ENCODE data around the gene RHOJ. TPM values are rescaled to one million over a fixed set of nuclear protein-coding genes. Genes with fewer than 3 reads are reported as not detected.

RHOJ gene
- total and polyA plus RNA-seq, 2 of the 8 experiments (the other 6 are each of a cell fraction or from before 2014, with no cell fraction given): 0.11 TPM; not detected in 1

DNA sequence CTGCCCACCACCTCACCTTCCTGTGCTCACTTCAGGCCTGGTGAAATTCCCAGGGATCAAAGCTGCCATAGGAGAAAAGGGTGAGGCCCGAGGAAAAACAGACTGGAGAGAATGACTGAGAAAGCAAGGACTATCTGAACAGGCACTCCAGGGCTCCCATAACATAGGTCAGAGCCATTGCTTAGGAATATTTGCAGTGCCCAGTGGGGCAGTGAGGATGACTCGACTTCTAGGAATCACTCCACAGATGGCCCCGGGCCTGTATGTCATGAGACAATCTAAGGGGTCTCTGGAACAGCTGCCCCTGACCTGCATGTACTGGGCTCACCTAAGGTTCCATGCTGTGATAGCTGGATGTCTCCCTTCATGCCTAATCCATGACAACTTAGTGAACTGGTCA is 62.9 kb downstream of the RHOJ start (continued):
- TF ChIP-seq, protein P1, sequence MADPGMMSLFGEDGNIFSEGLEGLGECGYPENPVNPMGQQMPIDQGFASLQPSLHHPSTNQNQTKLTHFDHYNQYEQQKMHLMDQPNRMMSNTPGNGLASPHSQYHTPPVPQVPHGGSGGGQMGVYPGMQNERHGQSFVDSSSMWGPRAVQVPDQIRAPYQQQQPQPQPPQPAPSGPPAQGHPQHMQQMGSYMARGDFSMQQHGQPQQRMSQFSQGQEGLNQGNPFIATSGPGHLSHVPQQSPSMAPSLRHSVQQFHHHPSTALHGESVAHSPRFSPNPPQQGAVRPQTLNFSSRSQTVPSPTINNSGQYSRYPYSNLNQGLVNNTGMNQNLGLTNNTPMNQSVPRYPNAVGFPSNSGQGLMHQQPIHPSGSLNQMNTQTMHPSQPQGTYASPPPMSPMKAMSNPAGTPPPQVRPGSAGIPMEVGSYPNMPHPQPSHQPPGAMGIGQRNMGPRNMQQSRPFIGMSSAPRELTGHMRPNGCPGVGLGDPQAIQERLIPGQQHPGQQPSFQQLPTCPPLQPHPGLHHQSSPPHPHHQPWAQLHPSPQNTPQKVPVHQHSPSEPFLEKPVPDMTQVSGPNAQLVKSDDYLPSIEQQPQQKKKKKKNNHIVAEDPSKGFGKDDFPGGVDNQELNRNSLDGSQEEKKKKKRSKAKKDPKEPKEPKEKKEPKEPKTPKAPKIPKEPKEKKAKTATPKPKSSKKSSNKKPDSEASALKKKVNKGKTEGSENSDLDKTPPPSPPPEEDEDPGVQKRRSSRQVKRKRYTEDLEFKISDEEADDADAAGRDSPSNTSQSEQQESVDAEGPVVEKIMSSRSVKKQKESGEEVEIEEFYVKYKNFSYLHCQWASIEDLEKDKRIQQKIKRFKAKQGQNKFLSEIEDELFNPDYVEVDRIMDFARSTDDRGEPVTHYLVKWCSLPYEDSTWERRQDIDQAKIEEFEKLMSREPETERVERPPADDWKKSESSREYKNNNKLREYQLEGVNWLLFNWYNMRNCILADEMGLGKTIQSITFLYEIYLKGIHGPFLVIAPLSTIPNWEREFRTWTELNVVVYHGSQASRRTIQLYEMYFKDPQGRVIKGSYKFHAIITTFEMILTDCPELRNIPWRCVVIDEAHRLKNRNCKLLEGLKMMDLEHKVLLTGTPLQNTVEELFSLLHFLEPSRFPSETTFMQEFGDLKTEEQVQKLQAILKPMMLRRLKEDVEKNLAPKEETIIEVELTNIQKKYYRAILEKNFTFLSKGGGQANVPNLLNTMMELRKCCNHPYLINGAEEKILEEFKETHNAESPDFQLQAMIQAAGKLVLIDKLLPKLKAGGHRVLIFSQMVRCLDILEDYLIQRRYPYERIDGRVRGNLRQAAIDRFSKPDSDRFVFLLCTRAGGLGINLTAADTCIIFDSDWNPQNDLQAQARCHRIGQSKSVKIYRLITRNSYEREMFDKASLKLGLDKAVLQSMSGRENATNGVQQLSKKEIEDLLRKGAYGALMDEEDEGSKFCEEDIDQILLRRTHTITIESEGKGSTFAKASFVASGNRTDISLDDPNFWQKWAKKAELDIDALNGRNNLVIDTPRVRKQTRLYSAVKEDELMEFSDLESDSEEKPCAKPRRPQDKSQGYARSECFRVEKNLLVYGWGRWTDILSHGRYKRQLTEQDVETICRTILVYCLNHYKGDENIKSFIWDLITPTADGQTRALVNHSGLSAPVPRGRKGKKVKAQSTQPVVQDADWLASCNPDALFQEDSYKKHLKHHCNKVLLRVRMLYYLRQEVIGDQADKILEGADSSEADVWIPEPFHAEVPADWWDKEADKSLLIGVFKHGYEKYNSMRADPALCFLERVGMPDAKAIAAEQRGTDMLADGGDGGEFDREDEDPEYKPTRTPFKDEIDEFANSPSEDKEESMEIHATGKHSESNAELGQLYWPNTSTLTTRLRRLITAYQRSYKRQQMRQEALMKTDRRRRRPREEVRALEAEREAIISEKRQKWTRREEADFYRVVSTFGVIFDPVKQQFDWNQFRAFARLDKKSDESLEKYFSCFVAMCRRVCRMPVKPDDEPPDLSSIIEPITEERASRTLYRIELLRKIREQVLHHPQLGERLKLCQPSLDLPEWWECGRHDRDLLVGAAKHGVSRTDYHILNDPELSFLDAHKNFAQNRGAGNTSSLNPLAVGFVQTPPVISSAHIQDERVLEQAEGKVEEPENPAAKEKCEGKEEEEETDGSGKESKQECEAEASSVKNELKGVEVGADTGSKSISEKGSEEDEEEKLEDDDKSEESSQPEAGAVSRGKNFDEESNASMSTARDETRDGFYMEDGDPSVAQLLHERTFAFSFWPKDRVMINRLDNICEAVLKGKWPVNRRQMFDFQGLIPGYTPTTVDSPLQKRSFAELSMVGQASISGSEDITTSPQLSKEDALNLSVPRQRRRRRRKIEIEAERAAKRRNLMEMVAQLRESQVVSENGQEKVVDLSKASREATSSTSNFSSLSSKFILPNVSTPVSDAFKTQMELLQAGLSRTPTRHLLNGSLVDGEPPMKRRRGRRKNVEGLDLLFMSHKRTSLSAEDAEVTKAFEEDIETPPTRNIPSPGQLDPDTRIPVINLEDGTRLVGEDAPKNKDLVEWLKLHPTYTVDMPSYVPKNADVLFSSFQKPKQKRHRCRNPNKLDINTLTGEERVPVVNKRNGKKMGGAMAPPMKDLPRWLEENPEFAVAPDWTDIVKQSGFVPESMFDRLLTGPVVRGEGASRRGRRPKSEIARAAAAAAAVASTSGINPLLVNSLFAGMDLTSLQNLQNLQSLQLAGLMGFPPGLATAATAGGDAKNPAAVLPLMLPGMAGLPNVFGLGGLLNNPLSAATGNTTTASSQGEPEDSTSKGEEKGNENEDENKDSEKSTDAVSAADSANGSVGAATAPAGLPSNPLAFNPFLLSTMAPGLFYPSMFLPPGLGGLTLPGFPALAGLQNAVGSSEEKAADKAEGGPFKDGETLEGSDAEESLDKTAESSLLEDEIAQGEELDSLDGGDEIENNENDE (IDR thresholded peaks at IDR 0.05; ENCODE audit: insufficient replicate concordance, low read length): no peak
- TF ChIP-seq SIX5 (IDR thresholded peaks at IDR 0.05; ENCODE audit: low read depth, low read length) (no peak), SIN3A (conservative IDR thresholded peaks at IDR 0.05 in 1 of 2, IDR thresholded peaks at IDR 0.05 in 1 of 2; ENCODE audit: low read depth in 1 of 2, low read length in 2 of 2) (no peak), ASH2L (IDR thresholded peaks at IDR 0.05; ENCODE audit: low read length) (no peak), RFX5 (IDR thresholded peaks at IDR 0.05; ENCODE audit: borderline replicate concordance, low read depth, low read length) (no peak), BRCA1 (IDR thresholded peaks at IDR 0.05; ENCODE audit: low read depth, low read length) (no peak), RNF2 (IDR thresholded peaks at IDR 0.05; ENCODE audit: borderline replicate concordance, low read depth, low read length, missing control alignments, poor library complexity, severe bottlenecking) (no peak), CREB1 (IDR thresholded peaks at IDR 0.05) (no peak), YY1 (IDR thresholded peaks at IDR 0.05; ENCODE audit: low read depth, low read length) (no peak), CBX5 (IDR thresholded peaks at IDR 0.05; ENCODE audit: low read depth, low read length) (no peak)
- TF ChIP-seq, protein P2, sequence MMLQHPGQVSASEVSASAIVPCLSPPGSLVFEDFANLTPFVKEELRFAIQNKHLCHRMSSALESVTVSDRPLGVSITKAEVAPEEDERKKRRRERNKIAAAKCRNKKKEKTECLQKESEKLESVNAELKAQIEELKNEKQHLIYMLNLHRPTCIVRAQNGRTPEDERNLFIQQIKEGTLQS (IDR thresholded peaks at IDR 0.05; ENCODE audit: insufficient read depth, low read depth, low read length): no peak

Measured in H1 (cell line).